Activated effector memory CD4-positive, alpha-beta T cell treated with anti-CD3 and anti-CD28 coated beads, Interleukin-2, amount 50 U/mL, for 16 hours (primary cell): ENCODE data around the gene ANKRD35.
A peak's percentile ranks its signal among the peaks of the same experiment; 100 is the strongest.
"Not testable (repeated sequence)": the region's sequence is repeated elsewhere in the genome, so short reads cannot be mapped to it uniquely, and the experiment has no call there.

Experiments used
- DNase-seq: peaks from one replicate; pipeline ENCODE4 v3.0.0-alpha.2; 2020

Gene ANKRD35

DNA sequence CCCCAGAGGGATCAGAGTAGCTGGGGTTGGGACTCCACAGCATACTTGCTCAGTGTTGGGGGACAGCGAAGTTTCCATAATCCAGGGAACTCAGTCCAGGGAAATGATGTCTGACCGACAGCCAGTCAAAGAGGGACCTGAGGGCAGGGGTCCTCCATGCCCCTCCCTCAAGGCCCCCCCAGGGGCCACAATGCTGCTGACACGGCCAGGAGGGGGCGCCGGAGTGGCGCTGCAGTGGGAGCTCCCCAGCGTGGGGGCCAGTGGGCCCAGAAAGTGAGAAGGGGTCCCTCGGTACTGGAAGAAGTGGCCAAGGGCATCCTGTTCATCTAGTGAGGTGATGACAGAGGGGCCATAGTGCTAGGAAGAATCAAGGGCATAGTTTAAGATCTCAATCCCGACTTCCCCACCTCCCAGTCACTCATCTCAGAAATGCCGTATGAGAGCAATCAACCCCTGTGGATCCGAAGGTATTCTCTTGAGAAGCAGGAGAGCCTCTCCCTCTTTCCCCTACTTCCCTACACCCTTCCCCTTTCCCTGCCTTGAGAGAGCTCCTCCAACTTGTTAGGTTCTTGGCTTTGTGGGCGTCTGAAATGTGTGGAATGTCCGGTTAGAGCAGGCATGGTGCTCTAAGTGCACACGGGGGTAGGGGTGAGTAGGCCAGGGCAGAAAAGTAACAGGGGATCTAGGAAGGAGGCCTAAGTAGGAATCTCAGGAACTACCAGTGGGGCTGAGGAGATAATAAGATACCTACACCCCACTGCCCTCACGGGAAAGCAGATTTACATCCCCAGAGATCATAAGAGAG is 36.1 kb downstream of the ANKRD35 start:
- peak; percentile 55 for DNase-seq

DNA sequence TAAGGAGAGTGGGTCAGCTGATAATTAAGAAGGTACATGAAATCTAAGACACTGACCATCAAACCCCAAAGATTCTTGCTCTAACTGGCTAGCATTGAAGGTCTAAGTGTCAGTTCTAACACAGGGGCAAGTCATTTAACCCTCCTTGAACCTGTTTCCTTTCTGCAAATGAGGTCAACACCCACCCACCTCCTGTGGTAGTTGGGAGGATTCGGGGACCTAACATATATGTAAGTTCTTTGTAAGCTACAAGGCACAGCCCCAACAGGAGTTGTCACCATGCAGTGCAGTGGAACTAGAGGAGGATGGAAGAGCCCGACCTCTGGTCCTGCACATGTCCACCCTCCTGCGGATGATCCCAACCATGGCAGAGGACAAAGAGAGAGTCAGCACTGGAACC is 37.8 kb downstream of the ANKRD35 start:
- DNase-seq, result no peak

DNA sequence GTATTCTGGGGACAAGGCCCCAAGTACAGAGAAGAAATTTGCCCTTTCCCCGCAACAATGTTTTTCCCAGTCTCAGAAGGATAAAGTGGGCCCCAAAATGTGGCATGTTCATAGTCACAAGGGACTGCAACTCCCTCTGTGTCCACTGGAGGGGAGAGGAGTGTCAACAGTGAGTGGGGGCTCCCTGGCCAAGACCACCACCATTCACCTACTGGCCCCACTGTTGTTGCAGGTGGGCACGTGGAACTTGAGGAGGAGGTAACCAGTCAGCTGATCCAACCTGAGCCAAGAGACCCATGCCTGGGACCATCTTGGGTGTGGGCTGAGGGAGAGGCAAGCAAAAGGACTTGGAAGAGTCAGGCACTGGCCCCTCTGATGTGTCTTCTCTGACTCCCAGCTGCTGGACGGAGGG is 39.5 kb downstream of the ANKRD35 start:
- DNase-seq, result peak; percentile 65

DNA sequence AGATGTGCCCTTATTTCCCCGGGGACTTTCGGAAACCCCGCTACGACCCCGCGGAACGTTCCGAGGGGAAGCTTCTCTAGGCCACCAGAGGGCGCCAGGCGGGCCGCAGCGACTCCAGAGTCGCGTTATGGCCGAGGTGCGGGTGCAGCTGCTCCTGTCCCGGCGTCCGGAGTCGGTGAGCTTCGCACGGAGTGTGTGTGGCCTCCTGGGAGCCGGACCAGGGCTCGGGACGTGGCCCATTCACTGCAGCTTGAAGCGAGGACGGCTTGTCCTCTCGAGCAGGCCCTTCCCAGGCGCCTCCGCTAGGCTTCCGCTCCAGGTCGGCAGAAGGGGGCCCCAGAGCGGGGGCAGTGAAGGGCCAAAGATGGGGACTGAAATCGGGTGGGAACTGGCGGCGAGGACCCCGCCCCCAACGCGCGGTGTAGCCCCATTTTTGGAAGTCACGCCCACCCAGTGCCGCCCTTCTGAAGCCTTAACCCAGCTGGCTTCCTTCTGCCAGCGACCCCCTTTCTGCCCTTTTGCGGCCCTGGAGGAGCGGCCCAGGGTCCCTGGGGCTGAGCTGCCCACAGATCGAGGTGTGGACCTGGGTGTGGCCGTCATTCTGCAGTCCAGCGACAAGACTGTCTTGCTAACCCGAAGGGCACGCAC is 40.0 kb downstream of the ANKRD35 start, which contains the start of gene NUDT17:
Gene NUDT17 (plus strand): TSS at position 117 of the 648 bp plus-strand sequence. CDS start 11 bp downstream, at position 128.
- peak; percentile 91 for DNase-seq

DNA sequence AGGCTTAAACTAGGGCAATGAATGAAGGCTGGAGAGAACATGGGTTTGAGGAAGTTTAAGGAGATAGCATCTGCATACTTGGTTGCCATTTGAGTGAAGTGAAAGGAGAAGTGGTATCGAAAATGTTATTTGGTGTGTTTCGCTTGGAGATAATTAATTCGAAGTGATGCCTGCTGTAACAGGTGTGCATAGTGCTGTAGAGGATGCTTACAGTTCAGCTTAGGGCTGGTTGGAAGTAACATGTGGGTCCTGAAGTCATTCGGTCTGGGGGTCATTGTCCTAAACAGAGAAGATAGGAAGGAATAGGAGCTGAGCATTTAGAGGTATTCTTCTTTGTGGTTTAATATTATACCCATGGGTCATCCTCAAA is 40.5 kb downstream of the ANKRD35 start:
- DNase-seq, result no peak

DNA sequence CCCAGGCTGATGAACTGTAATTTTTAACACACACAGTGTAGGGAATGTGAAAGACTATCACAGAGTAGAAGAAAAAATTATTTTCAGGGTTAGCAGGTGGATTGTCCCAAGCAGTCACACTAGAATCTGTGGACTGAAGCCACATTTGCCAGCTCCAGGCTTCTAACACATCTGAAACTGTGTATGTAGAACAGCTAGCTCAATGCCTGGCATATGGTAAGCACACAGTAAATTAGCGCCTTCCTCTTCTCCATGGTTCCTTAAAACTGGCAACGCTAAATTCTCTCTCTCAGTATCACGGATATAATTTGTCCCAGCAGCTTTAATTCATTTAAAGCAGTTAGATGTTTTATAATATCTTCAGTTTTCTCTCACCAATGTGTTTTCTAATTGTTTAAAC is 42.6 kb downstream of the ANKRD35 start:
- DNase-seq, result no peak

DNA sequence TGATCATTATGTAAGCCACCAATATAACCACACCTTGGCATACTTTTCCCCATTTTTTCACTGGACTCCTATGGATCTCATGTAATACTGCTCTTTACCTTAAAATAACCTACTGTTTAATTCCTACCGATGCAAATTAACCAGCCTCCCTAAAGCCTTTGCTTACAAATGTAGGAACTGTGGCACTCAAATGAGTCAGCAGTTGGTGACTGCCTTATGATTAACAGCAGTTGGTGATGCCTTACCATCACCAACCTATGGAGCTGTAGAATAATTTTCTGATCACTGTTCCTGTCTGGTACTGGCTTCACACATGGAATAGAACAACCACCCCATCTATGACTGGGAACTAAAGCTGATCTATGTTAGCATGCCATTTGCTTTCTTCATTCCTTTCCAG is 48.0 kb downstream of the ANKRD35 start:
- DNase-seq, result no peak

DNA sequence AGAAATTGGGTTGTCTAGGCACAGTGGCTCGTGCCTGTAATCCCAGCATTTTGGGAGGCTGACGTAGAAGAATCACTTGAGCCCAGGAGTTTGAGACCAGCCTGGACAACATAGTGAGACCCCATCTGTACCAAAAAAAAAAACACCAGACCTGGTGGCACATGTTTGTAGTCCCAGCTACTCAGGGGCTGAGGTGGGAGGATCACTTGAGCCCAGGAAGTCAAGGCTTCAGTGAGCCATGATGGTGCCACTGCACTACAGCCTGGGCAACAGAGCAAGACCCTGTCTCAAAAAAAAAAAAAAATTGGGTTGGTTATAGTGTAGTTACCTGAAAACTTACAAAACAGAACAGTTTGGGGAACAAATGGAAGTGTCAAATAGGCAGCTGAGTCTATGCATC is 54.9 kb downstream of the ANKRD35 start:
- DNase-seq, result not testable (repeated sequence)

DNA sequence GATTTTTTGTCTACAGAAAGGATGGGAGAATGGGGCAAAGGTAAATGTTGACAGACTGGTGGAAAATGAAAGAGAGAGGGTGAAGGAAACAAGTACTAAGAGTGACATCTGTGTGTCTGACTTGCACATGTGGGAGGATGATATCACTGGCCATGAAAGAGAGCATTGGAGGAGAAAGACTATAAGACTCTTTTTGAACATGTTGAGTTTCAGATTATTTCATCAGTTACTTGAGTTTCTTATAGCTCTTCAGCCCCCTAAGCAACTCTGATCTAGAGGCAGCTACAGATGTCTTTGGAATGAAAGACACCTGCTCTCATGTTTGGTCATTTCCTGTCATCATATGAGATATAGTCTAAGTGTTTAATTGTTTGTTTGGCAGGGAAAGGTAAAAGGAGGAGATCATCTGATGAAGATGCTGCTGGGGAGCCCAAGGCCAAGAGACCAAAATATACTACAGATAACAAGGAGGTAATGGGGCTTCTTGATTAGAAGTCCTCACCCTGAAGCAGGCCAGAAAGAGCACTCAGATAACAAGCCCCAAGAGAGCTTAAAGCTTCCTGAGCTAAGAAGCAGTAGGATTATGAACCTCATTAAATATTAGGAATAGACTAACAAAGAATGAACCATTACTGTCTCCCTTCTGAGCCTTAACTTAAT is 57.2 kb downstream of the ANKRD35 start:
- DNase-seq, result no peak

DNA sequence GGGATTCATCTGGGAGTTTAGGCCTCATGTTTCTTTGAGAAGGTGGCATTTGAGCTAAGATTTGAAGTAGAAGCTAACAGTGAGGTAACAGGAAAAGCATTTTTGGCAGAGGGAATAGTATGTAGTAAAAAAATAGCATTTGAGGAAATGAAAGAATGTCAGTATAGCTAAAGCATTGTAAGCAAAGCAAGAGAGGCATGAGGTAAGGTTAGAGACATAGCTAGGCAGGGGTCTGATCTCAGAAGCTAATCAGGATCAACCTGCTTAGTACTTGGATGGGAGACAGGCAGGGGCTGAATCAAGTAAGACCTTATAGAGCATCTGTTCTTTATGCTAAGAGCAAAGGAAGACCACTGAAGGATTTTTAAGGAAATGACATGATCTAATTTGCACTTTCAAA is 57.7 kb downstream of the ANKRD35 start:
- DNase-seq, result no peak

DNA sequence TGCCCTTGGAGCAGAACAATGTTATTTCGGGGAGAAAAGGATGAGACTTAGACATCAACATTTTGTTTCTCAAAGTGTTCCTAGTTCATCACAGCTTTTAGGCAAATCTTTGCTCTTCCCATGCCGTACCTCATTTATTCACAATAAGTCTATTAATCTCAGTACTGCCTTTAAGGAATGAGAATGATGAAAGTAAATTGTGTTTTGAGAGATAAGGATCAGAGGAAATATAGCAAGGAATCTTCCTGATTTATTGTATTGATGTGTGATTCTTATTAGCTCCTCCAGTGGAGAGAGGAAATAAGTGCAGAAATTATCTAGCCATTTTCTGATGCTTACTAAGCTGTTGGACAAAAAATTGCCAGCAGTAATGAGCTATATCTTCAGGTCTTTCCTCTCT is 59.6 kb downstream of the ANKRD35 start:
- no peak for DNase-seq

DNA sequence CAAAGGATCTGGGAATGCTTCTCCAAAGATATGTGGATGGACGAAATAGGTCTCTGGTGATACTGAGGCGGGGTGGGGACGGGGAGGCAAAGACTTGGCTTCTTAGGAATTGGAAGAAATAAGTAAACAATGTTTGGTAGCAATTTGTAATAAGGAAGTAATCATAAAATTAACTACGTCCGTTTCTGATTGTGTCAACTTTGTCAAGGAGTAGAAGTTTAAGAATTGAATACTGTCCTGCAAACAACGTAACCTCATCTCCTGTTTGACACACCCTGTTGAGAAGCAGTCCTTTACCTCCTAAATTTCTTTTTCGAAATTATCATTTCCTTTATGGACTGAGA is 61.2 kb downstream of the ANKRD35 start:
- DNase-seq, result no peak

DNA sequence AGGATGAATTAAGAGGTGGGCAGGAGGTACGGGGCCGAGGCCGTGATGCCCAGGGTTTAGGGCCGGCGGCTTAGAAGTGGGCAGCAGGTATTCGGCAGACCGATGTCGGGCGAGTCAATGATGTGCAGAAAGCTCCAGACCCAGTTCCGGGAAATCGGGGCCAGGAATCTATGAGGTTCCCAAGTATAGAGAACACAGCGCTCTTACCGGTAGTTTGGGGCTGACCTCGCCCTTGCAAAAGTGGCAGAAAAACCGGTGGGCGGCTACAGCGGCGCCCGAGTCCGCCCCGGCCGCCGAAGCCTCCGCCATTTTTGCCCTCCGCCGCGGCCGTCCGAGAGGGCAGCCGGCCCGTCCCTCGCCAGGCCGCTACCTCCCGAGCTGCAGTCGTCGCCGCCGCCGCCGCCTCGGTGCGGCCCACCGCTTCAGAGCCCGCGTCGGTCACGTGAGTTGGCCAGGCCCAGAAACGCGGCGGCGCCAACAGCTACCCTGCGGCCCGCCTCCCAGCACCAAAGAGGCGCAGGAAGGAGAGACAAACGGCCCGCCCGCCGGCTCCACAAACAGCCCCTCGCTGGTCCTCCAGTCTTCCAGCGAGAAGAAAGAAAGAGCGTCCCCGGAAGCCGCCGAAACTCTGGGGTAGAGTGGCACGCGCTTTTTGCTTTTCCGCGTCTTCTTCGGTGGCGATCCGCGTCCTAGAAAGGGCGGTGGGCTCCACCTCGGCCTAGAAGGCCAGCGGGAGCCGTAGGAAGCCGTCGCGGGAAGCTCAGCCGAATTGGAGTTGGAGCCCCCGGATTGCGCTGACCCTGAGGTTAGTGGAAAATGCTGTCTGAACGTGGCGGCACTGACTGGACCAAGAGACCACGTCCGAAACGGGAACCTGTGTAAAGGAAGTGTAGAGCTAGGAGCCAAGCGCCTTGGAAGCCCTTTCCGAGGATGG is 61.8 kb downstream of the ANKRD35 start, which contains the start of the genes POLR3C and RNF115:
Gene POLR3C (plus strand): TSS at position 636 of the 934 bp plus-strand sequence. CDS start 1,577 bp downstream, outside the sequence.
Gene RNF115 (minus strand): TSS at position 531 of the 934 bp plus-strand sequence. CDS start 222 bp downstream, at position 309.
- DNase-seq, result peak; percentile 94

DNA sequence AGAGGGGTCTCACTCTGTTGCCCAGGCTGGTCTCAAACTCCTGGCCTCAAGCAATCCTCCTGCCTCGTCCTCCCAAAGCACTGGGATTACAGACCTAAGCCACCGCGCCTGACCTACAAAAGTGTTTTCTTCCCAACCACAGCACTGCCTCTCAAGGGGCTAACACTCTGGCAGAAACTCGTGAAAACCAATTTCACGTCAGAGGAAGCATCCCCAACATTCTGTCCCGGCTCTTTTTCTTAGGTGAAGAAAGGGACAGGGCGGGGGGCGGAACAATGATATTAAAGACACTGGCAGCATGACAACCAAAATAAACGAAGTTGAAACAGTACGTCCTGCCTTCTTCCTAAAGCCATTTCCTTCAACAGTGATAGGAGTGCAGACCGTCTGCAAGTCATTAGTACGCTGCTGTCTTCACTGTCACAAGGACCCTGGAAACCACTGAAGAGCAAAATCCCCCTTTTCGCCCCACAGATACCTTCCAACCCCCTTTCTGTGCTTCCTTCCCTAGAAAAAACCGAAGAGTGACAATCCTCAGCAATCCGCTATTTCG is 62.8 kb downstream of the ANKRD35 start:
- not testable (repeated sequence) for DNase-seq

DNA sequence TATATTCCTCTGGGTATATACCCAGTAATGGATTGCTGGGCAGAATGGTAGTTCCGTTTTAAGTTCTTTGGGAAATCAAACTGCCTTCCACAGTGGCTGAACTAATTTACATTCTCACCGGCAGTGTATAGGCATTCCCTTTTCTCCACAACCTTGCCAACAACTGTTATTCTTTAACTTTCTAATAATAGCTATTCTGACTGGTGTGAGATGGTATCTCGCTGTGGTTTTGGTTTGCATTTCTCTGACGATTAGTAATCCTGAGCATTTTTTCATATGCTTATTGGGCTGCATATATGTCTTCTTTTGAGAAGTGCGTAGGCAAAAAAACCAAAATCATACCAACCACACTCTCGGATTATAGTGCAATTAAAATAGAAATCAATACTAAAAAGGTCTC is 67.6 kb downstream of the ANKRD35 start:
- DNase-seq, result not testable (repeated sequence)
